Prostate gland (tissue), 2 donors: ENCODE measurements around the gene TBXA2R.

Source experiments
- POLR2A ChIP-seq: fragments of 450-650 bp; IDR thresholded peaks from one replicate; pipeline ENCODE4 v1.6.1; 2016; ENCODE audit warnings: antibody characterized with exemption, mild to moderate bottlenecking
- TF ChIP-seq, protein P1 (sequence below), 4 experiments: fragments of 200-600 bp in 2 of 4; fragments of 450-650 bp in 2 of 4; sonication (generic) in 2 of 4; IDR thresholded peaks; 1 replicate in 3 of 4; 2 replicates in 1 of 4; pipeline ENCODE4 v1.5.1; 2016 to 2019; ENCODE audit warnings: antibody characterized with exemption in 4 of 4, mild to moderate bottlenecking in 2 of 4, moderate library complexity in 2 of 4

DNA sequence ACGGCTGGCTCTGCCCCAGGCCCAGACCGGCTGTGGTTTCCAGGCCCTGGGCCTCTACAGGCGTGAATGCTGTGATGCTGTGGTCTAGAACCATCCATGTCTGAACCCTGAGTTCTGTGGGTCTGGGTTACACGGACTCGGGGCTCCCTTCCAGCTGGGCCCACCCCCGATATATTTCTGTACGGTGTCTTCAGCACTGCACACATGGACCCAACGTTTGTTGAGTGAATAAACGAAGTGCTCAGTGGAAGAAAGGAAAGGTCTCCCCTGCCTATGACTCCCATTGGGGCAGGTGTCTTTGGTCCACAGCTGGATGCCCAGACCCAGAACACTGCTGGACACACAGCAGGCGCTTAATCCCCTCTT, 61.0 kb downstream of the TBXA2R start:
- no peak for TF ChIP-seq POLR2A
- TF ChIP-seq, protein P1, sequence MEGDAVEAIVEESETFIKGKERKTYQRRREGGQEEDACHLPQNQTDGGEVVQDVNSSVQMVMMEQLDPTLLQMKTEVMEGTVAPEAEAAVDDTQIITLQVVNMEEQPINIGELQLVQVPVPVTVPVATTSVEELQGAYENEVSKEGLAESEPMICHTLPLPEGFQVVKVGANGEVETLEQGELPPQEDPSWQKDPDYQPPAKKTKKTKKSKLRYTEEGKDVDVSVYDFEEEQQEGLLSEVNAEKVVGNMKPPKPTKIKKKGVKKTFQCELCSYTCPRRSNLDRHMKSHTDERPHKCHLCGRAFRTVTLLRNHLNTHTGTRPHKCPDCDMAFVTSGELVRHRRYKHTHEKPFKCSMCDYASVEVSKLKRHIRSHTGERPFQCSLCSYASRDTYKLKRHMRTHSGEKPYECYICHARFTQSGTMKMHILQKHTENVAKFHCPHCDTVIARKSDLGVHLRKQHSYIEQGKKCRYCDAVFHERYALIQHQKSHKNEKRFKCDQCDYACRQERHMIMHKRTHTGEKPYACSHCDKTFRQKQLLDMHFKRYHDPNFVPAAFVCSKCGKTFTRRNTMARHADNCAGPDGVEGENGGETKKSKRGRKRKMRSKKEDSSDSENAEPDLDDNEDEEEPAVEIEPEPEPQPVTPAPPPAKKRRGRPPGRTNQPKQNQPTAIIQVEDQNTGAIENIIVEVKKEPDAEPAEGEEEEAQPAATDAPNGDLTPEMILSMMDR (IDR thresholded peaks at IDR 0.05): no peak
